Pancreas (tissue), 10 donors: ENCODE data around the gene JMJD6. TPM values are rescaled to one million over a fixed set of nuclear protein-coding genes. Genes with fewer than 3 reads are reported as not detected.

Source experiments
- ATAC-seq, 4 donors: fragments of 200-7000 bp; cut with Tn5 transposase; one replicate each; pipeline versions ENCODE4 v1.8.0 to v1.9.1; 2020; ENCODE audit warnings: mild to moderate bottlenecking in 4 of 4, moderate library complexity in 4 of 4
- DNase-seq, 6 donors: peaks; one replicate each; pipeline ENCODE4 v3.0.0-alpha.2; 2020
- FAIRE-seq: peaks from 2 replicates; lab custom pipeline; 2012; peaks lifted over from hg19 to GRCh38; lab: Jason Lieb, UNC
- H3K27ac ChIP-seq, 4 donors: fragments of 200-600 bp; sonication (generic); 1 replicate in 3 of 4; 2 replicates in 1 of 4; pipeline versions ENCODE4 v1.5.0 to v1.8.0; 2020
- H3K27me3 ChIP-seq, 4 donors: fragments of 200-600 bp; one replicate each; pipeline ENCODE4 v1.8.0; 2021
- H3K36me3 ChIP-seq, 3 donors: fragments of 200-600 bp; sonication (generic) in 1 of 3; one replicate each; pipeline versions ENCODE4 v1.5.0 to v1.8.0; 2020 to 2021
- H3K4me1 ChIP-seq, 3 donors: fragments of 200-600 bp; one replicate each; pipeline ENCODE4 v1.8.0; 2021
- H3K4me3 ChIP-seq, 4 donors: fragments of 200-600 bp; sonication (generic) in 2 of 4; one replicate each; pipeline versions ENCODE4 v1.5.0 to v1.8.0; 2020 to 2021
- H3K9me3 ChIP-seq, 4 donors: fragments of 200-600 bp; one replicate each; pipeline ENCODE4 v1.8.0; 2021
- WGBS, 2 donors: extraction: QIAGEN DNeasy Blood & Tissue Kit; methylation state at CpG; one replicate each; pipeline ENCODE4 v1.1.7; 2013; 5-methylcytosine and 5-hydroxymethylcytosine counted together
- intact Hi-C, 3 donors: fragments of 100-400 bp; cut with DNase I; formaldehyde crosslinking; loops; one replicate each; pipeline versions ENCODE4 v1.11.1 to v1.14.2; 2022
- polyA plus RNA-seq, 2 donors: library from polyadenylated mRNA; stranded (reverse); fragments of 200-250 nt; gene quantifications; one replicate each; pipeline ENCODE4 v1.2.3, GENCODE V29; 2013
- total RNA-seq, 6 donors: library from RNA; stranded (reverse); fragmentation: NEBNext Ultra II Directional in 4 of 6; extraction: Animal tissue kit (Norgen Biotek cat#: 25700) in 4 of 6; gene quantifications; one replicate each; pipeline versions ENCODE4 v1.2.1 to v1.2.4, GENCODE V29; 2021 to 2023
- TF ChIP-seq, protein P1 (sequence below), 4 donors: fragments of 200-600 bp; sonication (generic) in 3 of 4; IDR thresholded peaks; one replicate each; pipeline versions ENCODE4 v1.5.0 to v1.8.0; 2021; ENCODE audit warnings: antibody characterized with exemption in 4 of 4
- donor health status: healthy with polysubstance abuse.
- donor health status: DM: no; HTN: no; CAD: no; lungs with moderate emphysema.
- donor health status: DM: no; HTN: no; CAD: no.
- donor health status: control.
- donor health status: control.
- donor health status: Bipolar disorder and iron deficiency.
- donor health status: DM: yes; HTN: yes; CAD: no.
- donor health status: DM: no; HTN: no; CAD: no.
- donor health status: DM: no; HTN: no; CAD: no.
- donor health status: DM: yes; HTN: yes; CAD: no.

Gene JMJD6
- total and polyA plus RNA-seq, 8 donors = 12.4 to 54.0 (median 16.5) TPM

DNA sequence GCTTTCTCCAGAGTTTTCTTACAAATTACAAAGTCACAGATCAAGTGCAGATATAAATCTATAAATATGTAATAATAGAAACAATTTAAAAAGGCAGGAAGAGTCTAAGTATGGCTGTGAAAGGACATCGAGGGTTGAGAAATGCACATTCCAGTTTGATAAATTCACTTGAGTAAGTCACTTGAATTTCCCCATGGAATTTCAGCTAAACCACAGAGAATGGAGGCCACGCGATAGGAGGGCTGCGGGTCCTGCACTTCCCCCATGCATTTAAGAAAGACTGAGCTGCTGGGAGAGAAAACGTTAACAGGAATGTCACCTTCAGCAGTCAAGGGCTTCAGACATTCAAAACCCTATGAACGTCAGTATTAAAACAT lies 9.6 kb downstream of the JMJD6 start:
- intact Hi-C loops = no loop called here
- Histone ChIP-seq H3K36me3 (peaks cover 11 to 70% (median 42%) of the 10 kb centered on the region in 3 donors), H3K4me1 (peaks cover 0 to 7% (median under 1%) of the 10 kb centered on the region in 3 donors), H3K4me3 (no peak overlapping the region), H3K9me3 (no peaks in the 10 kb centered on the region), H3K27me3 (no peaks in the 10 kb centered on the region), H3K27ac (peak overlapping the region in 2 of 4 donors; percentile 12 to 50)
- 83% methylated on average over 6 of the region's 6 CpGs for WGBS, 2 donors
- FAIRE-seq = no peak
- TF ChIP-seq, protein P1, sequence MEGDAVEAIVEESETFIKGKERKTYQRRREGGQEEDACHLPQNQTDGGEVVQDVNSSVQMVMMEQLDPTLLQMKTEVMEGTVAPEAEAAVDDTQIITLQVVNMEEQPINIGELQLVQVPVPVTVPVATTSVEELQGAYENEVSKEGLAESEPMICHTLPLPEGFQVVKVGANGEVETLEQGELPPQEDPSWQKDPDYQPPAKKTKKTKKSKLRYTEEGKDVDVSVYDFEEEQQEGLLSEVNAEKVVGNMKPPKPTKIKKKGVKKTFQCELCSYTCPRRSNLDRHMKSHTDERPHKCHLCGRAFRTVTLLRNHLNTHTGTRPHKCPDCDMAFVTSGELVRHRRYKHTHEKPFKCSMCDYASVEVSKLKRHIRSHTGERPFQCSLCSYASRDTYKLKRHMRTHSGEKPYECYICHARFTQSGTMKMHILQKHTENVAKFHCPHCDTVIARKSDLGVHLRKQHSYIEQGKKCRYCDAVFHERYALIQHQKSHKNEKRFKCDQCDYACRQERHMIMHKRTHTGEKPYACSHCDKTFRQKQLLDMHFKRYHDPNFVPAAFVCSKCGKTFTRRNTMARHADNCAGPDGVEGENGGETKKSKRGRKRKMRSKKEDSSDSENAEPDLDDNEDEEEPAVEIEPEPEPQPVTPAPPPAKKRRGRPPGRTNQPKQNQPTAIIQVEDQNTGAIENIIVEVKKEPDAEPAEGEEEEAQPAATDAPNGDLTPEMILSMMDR (IDR thresholded peaks at IDR 0.05) = no peak
- DNase-seq = no peak
- ATAC-seq = no peak

DNA sequence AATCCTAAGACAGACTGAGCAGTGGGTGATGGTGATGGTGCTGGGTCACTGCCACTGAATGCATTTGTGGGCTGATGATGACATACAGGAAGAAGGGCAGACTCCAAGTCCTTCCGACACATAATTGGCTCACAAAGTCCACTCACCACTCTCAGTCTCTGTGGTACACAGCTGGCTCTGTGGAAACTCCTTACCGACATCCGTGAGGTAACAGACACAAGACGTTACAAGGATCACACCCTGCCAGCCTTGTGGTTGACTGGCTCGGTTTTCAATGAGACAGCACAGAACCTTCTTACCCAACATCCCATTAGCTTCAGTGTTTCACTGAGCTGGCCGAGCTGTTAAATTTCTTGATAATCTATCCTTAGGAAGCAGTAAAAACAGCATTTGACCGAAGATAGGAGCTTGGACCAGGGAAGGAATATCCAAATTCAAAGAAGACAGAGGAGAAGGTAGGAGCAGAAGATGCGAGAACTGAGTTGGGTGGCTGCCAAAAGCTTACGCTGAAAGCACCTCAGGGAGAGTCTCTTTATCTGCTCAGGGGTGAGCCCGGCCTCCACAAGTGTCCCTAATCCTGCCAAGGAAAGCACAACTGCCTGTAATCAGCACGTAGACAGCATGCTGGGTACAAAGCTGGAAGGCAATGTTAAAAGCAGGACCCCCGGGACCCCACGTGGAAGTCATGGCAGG lies 10.1 kb downstream of the JMJD6 start:
- Histone ChIP-seq H3K9me3 (no peaks in the 10 kb centered on the region), H3K4me3 (no peak overlapping the region), H3K27ac (peak overlapping the region in 2 of 4 donors; percentile 12 to 50), H3K27me3 (no peaks in the 10 kb centered on the region), H3K4me1 (peaks cover 4 to 10% (median 6%) of the 10 kb centered on the region in 3 donors), H3K36me3 (peaks cover 11 to 65% (median 36%) of the 10 kb centered on the region in 3 donors)
- 73 to 81% methylated on average over 13 of the region's 13 CpGs for WGBS, 2 donors
- TF ChIP-seq, protein P1 (IDR thresholded peaks at IDR 0.05) = no peak
- ATAC-seq = peak in 3 of 4 donors; percentile 34 to 76 (median 37)
- intact Hi-C loops = no loop called here
- DNase-seq = no peak
- no peak for FAIRE-seq

DNA sequence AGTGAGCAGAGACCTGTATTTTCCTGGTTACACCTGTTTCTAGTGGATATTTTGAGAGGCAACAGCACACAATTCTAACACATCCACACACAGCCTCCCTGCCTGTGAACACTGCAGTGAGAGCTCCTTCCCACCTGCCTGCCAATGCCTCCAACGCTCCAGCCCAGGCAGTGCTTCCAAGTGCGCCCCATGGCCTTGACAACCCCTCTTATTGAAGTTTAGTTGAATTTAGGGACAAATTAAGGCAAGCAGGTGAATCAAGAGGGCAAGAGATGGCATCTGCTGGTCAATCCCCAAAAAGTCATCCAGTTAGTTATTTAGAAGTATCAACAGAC lies 10.9 kb downstream of the JMJD6 start:
- FAIRE-seq (no peak), DNase-seq (peak in 1 of 6 donors; percentile 8), ATAC-seq (no peak)
- 62 to 66% methylated on average over 2 of the region's 2 CpGs for WGBS, 2 donors
- intact Hi-C loops = no loop called here
- peak overlapping the region in 2 of 4 donors; percentile 23 to 28 for H3K27ac ChIP-seq
- peaks cover 11 to 56% (median 28%) of the 10 kb centered on the region in 3 donors for H3K36me3 ChIP-seq
- H3K27me3 ChIP-seq = no peaks in the 10 kb centered on the region
- TF ChIP-seq, protein P1 (IDR thresholded peaks at IDR 0.05) = no peak
- H3K4me3 ChIP-seq = no peak overlapping the region
- H3K4me1 ChIP-seq = peaks cover 7 to 13% (median 8%) of the 10 kb centered on the region in 3 donors
- no peaks in the 10 kb centered on the region for H3K9me3 ChIP-seq

DNA sequence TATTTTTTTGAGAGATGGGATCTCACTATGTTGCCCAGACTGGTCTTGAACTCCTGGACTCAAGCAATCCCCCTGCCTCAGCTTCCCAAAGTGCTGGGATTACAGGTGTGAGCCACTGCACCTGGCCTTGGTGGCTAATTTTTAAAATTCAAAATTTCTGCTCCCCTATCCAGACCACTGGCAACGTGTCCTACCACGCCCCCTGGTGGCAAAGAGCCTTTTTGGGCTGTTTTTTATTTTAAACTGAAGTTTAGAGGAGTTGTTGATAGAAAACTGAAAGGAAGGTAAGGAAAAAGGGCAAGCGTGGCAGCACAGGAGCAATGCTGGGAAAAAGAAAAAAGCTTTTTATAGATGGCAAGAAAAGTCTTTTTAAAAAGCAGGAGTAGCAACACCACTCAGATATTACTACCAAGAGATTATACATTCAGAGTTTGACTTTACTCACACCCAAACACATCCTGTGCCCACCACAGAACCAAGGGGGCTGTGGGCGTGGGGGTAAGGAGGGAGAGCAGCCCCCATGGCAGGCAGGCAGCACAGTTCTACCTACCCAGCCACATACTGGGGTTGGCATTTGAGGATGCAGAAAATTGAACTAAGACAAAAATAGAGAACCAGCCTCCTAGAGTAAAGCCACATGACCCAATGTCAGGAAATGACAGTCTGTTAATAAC lies 11.4 kb downstream of the JMJD6 start:
- WGBS, 2 donors = 30 to 31% methylated on average over 4 of the region's 4 CpGs
- Histone ChIP-seq H3K27ac (peak overlapping the region in 2 of 4 donors; percentile 23 to 28), H3K4me3 (no peak overlapping the region), H3K9me3 (no peaks in the 10 kb centered on the region), H3K4me1 (peaks cover 7 to 13% (median 8%) of the 10 kb centered on the region in 3 donors), H3K36me3 (peaks cover 11 to 51% (median 23%) of the 10 kb centered on the region in 3 donors), H3K27me3 (no peaks in the 10 kb centered on the region)
- intact Hi-C loops = no loop called here
- DNase-seq (peak in 5 of 6 donors; percentile 49 to 86 (median 63)), ATAC-seq (peak in 3 of 4 donors; percentile 23 to 38 (median 28)), FAIRE-seq (no peak)
- TF ChIP-seq, protein P1 (IDR thresholded peaks at IDR 0.05) = peak; percentile 58 to 72 (median 67)
